ENCODE results near the gene WDR7.

WDR7 gene

DNA sequence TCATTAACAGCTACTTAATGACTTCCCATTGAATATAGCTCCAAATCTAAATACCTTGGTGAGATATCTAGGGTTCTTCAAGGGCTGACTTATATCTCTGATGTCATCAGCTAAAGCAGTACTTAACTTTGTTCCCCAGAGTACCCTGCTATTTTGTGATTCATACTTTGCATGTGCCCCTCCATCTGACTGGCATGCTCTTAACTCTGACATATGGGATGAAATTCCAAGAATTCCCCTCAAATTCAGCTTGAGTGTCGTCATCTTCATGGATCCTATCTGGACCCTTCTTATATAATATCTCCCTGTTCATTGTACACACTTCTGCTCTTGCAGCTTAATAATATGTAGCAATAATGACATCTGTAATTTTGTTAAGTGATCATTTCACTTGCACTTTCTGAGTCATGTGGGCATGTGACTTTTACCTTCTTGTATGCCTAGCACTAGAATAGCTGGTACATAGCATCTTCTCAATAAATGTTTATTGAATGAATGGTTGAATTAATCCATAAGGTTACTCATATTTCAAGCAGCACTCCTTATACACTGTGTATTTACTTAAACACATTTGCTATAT lies 172.9 kb downstream of the WDR7 start:
- H3K4me3 ChIP-seq (IDR thresholded peaks at IDR 0.05; ENCODE audit: insufficient read depth, low read depth, low read length): no peak overlapping the region
- H3K27me3 ChIP-seq (ENCODE audit: insufficient read depth, low read depth): no peaks in the 10 kb centered on the region
- H2AFZ ChIP-seq (ENCODE audit: low read depth): no peak overlapping the region
- no peaks in the 10 kb centered on the region for H3K4me1 ChIP-seq (ENCODE audit: low read depth, poor library complexity, severe bottlenecking)
- no peaks in the 10 kb centered on the region for H3K79me2 ChIP-seq (ENCODE audit: insufficient read depth, low read depth)
- no peaks in the 10 kb centered on the region for H4K20me1 ChIP-seq (ENCODE audit: insufficient read depth)
- TF ChIP-seq CTCF (conservative IDR thresholded peaks at IDR 0.05; ENCODE audit: low read depth, low read length): no peak
- H3K36me3 ChIP-seq (ENCODE audit: insufficient read depth): no peaks in the 10 kb centered on the region
- H3K9ac ChIP-seq: no peak overlapping the region
- no peak overlapping the region for H3K4me2 ChIP-seq
- H3K27ac ChIP-seq: no peak overlapping the region

DNA sequence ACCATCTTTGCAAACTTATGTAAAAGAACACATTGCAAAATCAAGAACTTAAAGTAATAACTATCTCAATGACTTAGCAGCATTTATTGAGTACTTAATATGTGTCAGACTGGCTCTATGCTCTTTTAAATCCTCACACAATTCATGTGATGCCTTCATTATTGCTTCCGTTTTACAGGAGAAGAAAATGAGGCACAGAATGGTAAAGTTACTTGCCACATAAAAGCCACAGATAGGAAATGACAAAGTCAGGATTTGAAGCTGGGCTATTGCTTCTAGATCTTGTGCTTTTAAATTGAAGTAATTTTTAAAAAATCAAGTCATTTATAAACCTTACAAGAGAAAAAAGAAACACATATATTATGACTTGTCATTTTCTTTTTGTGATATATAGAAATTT lies 174.2 kb downstream of the WDR7 start:
- H3K4me2 ChIP-seq: no peak overlapping the region
- H2AFZ ChIP-seq (ENCODE audit: low read depth): no peak overlapping the region
- no peak for TF ChIP-seq CTCF (conservative IDR thresholded peaks at IDR 0.05; ENCODE audit: low read depth, low read length)
- no peak overlapping the region for H3K27ac ChIP-seq
- no peaks in the 10 kb centered on the region for H3K4me1 ChIP-seq (ENCODE audit: low read depth, poor library complexity, severe bottlenecking)
- no peaks in the 10 kb centered on the region for H4K20me1 ChIP-seq (ENCODE audit: insufficient read depth)
- H3K4me3 ChIP-seq (IDR thresholded peaks at IDR 0.05; ENCODE audit: insufficient read depth, low read depth, low read length): no peak overlapping the region
- H3K79me2 ChIP-seq (ENCODE audit: insufficient read depth, low read depth): no peaks in the 10 kb centered on the region
- H3K9ac ChIP-seq: no peak overlapping the region
- H3K36me3 ChIP-seq (ENCODE audit: insufficient read depth): no peaks in the 10 kb centered on the region
- H3K27me3 ChIP-seq (ENCODE audit: insufficient read depth, low read depth): no peaks in the 10 kb centered on the region

DNA sequence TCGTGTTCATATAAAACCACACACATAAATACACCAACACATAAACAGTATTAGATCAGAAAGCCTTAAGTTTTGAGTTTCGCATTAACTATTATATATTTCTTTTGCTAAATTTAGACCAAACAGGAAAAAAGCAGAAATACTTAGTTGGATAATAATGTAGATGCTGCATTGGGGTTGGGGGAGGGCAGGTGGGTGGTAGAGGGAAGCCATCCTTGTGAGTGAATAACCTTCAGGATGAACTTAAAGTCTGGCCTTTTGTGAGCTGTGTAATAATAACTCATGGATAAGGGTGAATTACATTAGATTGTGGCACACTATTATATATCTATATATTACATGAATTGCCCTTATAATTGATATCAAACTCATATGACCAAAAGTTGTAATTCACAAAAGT lies 174.7 kb downstream of the WDR7 start:
- H3K79me2 ChIP-seq (ENCODE audit: insufficient read depth, low read depth): no peaks in the 10 kb centered on the region
- TF ChIP-seq CTCF (conservative IDR thresholded peaks at IDR 0.05; ENCODE audit: low read depth, low read length): no peak
- H3K27me3 ChIP-seq (ENCODE audit: insufficient read depth, low read depth): no peaks in the 10 kb centered on the region
- no peak overlapping the region for H3K27ac ChIP-seq
- H3K4me3 ChIP-seq (IDR thresholded peaks at IDR 0.05; ENCODE audit: insufficient read depth, low read depth, low read length): no peak overlapping the region
- H3K36me3 ChIP-seq (ENCODE audit: insufficient read depth): no peaks in the 10 kb centered on the region
- no peaks in the 10 kb centered on the region for H4K20me1 ChIP-seq (ENCODE audit: insufficient read depth)
- no peak overlapping the region for H3K9ac ChIP-seq
- no peaks in the 10 kb centered on the region for H3K4me1 ChIP-seq (ENCODE audit: low read depth, poor library complexity, severe bottlenecking)
- no peak overlapping the region for H2AFZ ChIP-seq (ENCODE audit: low read depth)
- H3K4me2 ChIP-seq: no peak overlapping the region

DNA sequence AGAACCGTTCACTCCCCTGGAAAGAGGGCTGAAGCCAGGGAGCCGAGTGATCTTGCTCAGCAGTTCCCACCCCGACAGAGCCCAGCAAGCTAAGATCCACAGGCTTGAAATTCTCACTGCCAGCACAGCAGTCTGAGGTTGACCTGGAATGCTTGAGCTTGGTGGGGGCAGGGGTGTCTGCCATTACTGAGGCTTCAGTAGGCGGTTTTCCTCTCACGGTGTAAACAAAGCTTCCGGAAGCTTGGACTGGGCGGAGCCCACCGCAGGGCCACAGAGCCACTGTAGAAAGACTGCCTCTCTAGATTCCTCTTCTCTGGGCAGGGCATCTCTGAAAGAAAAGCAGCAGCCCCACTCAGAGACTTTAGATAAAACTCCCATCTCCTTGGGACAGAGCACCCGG lies 180.8 kb downstream of the WDR7 start:
- H3K4me1 ChIP-seq (ENCODE audit: low read depth, poor library complexity, severe bottlenecking): no peaks in the 10 kb centered on the region
- no peaks in the 10 kb centered on the region for H3K27me3 ChIP-seq (ENCODE audit: insufficient read depth, low read depth)
- no peak overlapping the region for H3K4me3 ChIP-seq (IDR thresholded peaks at IDR 0.05; ENCODE audit: insufficient read depth, low read depth, low read length)

More for the DNA sequence above, 180.8 kb downstream of the WDR7 start:
- Histone ChIP-seq H3K27ac (no peak overlapping the region), H3K79me2 (ENCODE audit: insufficient read depth, low read depth) (no peaks in the 10 kb centered on the region), H4K20me1 (ENCODE audit: insufficient read depth) (no peaks in the 10 kb centered on the region), H3K9ac (no peak overlapping the region), H2AFZ (ENCODE audit: low read depth) (no peak overlapping the region), H3K4me2 (no peak overlapping the region), H3K36me3 (ENCODE audit: insufficient read depth) (no peaks in the 10 kb centered on the region)
- TF ChIP-seq CTCF (conservative IDR thresholded peaks at IDR 0.05; ENCODE audit: low read depth, low read length): no peak
